ENCODE data around the gene SPTAN1.
"Not testable (repeated sequence)": the region's sequence is repeated elsewhere in the genome, so short reads cannot be mapped to it uniquely, and the experiment has no call there.

Gene SPTAN1

DNA sequence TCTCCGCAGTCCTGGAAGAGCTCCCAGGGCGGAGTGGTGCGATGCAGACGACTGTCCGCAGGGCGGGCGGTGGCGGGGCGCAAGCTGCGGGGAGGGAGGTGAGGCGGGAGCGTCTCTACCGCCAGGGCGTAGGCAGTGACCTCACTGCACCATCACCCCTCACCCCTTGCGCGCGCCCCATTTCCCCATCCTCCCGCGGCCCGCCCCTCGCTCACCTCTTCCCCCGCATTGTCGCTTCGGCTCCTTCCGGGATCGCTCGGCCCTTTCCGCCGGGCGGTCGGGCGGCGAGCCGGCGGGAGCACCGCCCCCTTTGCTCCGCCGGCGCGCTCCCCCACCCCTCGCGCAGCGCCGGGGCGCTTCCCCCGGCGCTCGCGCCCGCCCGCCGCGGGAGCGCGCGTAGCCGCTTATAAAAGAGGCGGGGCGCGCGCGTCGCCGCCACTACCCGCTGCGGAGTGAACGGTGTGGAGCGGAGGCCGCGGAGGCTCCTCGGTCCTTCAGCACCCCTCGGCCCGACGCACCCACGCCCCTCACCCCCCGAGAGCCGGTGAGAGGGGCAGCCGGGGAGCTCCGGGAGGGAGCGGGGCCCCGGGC, at the start of gene SPTAN1:
Gene SPTAN1, plus strand, starts transcription at position 435 of the 591 bp plus-strand sequence. CDS start 14,154 bp downstream, outside the sequence.
- peak; percentile 95 for DNase-seq (ENCODE audit: low spot score)

- DNase-seq (ENCODE audit: low spot score), result not testable (repeated sequence)
Measured at GRCh38 chr9:128503415-128503825, 49.0 kb upstream of the SPTAN1 start.

DNA sequence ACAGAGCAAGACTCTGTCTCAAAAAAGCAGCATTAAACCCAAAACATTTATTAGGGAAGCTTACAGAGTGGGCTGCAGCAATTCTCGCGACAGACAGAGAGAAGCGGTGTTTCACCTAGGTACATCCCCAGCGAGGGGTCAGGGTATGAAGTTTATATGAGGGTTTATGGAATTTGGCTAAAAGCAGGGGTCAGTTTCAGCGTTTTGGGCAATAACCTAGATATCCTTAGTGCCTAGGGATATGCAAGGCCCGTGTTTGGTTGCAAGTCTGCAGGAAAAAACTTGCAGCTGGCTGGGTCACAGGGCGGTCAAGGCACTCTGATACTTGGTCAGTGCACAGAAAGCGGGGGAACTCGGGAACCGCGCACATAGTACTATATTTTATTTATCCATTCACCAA, 48.5 kb upstream of the SPTAN1 start:
- DNase-seq (ENCODE audit: low spot score), result no peak

DNA sequence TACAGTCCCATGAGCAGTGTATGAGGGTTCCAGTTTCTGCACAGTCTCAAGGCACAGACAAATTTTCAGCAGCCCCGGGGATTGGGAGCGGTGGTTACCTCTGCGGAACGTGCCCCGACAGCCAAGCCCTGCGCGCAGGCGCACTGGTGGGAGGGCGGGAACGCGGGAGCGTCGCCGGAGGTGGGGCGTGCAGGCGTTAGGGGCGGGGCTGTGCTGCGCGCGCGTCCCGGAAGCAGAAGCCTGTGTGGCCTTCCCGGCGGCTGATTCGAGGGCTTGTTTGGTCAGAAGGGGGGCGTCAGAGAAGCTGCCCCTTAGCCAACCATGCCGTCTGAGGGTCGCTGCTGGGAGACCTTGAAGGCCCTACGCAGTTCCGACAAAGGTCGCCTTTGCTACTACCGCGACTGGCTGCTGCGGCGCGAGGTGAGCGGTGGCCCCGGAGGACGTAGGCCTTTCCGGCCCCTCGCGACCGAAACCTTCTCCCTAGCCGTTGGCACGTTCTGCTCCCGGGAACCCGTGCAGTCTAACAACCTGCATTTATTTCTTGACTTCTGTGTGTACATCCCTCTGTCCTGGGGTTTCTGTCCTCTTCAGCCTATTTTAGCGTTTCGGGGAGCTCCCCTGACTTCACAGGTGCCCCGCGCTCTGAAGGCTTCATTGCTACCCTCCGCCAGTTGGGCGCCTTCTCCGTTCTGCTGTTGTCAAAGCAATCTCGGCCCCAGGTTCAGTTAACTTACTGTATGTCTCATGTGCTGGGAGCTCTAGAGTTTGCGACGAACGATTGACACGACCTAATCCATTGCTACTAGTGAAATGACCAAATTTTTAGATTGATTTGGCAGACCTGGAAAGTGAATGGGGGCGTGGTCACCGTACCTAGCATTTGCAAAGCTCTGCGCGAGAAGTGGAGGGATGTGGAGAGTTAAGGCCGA, 47.6 kb upstream of the SPTAN1 start, which contains the start of gene GLE1:
Gene GLE1, plus strand, starts transcription at position 235 of the 929 bp plus-strand sequence. Its CDS starts 87 bp downstream, at position 322.
- DNase-seq (ENCODE audit: low spot score), result peak; percentile 96

DNA sequence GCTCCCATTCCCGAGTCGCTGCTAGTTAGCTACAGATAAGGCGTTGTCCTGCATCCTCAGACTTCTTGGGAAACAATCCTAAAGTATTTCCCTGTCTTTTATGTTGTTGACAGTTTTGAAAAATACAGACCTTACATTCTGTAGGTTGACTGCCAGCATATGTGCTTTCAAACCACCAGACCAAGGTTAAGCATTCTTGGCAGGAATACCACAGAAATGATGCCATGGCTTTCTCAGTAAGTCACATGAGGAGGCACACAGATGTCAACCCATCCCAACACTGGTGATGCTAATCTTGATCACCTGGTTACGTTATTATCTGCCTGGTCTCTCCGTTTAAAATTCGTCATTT, 47.0 kb upstream of the SPTAN1 start:
- DNase-seq (ENCODE audit: low spot score), result no peak

DNA sequence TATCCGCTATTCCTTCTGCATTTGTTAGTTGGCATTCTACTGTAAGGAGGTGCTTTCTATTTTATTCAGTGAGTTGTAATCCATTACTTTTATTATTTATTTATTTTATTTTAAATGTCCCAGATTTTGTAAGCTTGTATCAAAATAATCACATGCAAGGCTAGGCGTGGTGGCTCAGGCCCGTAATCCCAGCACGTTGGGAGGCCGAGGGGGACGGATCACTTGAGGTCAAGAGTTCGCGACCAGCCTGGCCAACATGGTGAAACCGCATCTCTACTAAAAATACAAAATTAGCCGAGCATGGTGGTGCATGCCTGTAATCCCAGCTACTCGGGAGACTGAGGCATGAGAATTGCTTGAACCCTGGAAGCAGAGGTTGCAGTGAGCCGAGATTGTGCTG, 46.5 kb upstream of the SPTAN1 start:
- not testable (repeated sequence) for DNase-seq (ENCODE audit: low spot score)

- no peak for DNase-seq (ENCODE audit: low spot score)
Measured at GRCh38 chr9:128512820-128513219, 39.6 kb upstream of the SPTAN1 start.

GRCh38 chr9:128521956-128522355, 30.4 kb upstream of the SPTAN1 start:
- DNase-seq (ENCODE audit: low spot score), result no peak

DNA sequence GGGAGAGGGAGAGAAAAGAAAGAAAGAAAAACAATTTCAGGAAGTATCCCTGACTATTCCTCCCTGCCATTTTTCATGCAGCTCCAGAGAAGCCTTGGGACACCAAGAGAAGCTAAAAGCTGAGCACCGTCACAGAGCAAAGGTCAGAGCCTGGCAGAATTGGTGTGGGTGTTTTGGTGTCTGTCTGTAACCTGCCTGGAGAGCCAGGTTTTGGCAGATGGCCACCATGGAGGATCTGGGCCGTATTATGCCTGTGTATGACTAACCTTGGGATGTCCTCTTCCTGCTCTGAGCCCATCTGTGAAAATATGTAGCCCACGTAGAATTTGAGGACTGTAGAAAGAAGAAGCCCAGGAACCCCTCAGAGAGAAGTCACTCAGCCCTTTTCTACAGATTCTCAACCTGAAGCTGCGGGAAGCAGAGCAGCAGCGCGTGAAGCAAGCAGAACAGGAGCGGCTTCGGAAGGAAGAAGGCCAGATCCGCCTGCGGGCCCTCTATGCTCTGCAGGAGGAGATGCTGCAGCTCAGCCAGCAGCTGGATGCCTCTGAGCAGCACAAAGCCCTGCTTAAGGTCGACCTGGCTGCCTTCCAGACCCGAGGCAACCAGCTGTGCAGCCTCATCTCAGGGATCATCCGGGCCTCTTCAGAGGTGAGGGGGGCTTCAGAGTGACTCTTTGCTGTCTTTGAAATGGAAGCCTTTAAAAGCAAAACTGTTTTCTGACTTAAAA, 29.0 kb upstream of the SPTAN1 start:
- no peak for DNase-seq (ENCODE audit: low spot score)

DNA sequence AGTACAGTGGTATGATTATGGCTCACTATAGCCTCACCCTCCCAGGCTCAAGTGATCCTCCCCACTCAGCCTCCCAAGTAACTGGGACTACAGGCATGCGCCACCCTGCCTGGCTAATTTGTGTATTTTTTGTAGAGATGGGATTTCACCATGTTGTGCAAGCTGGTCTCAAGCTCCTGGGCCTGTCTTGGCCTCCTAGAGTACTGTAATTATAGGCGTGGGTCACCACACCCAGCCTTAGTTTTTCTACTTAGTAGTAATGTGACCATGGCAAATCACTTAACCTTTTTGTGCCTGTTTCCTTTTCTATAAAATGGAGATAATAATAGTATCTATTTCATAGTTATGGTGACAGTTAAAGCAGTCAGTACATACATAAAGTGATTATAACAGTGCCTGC, 25.7 kb upstream of the SPTAN1 start:
- DNase-seq (ENCODE audit: low spot score), result no peak

DNA sequence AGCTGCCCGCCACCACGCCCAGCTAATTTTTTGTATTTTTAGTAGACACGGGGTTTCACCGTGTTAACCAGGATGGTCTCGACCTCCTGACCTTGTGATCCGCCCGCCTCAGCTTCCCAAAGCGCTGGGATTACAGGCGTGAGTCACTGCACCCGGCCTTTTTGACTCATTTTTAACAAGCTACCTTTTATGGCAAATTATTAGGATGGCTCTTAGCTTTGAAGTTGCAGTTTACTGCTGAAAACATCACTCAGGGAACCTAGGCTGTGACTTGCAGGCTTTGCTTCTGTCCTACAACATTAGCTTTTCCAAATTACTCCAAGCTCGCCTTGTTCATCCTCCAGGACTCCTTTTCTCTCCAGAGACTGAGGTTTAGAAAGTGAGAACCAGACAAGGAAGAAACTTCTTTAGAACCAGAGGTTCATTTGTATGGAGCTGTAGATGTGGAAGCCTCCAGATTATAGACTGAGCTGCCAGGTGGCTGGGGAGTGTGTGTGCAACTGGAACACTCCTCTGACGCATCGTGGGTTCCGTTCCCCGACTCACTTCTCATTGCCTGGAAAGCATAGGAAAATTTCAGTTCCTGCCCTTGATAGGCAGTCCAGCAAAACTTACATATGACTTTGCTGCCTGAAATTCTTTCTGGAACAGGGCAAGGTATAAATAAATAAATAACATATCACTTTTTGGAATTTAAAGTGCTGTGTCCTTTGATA, 23.8 kb upstream of the SPTAN1 start:
- no peak for DNase-seq (ENCODE audit: low spot score)

GRCh38 chr9:128529191-128529590, 23.2 kb upstream of the SPTAN1 start:
- DNase-seq (ENCODE audit: low spot score), result no peak

- DNase-seq (ENCODE audit: low spot score), result no peak
Measured at GRCh38 chr9:128532581-128532980, 19.8 kb upstream of the SPTAN1 start.

GRCh38 chr9:128540634-128541360, 11.6 kb upstream of the SPTAN1 start:
- no peak for DNase-seq (ENCODE audit: low spot score)

DNA sequence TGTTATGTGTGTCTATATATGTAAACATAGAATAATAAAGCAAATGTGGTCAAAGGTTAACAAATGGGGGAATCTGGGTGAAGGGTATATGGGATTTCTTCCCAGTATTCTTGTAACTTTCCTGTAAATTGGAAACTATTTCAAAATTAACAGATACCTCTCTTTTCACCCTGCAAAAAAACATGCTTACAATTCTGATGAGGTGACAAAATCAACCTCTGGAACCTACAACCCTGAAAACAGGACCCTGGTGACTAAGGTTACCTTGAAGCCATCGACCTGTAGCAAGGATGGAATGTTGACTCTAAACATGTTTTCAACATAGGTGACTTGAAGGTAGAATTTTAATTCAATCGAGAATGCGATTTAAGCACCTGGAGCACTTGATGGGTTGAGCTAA, 5.9 kb upstream of the SPTAN1 start:
- DNase-seq (ENCODE audit: low spot score), result no peak

- DNase-seq (ENCODE audit: low spot score), result no peak
Measured at GRCh38 chr9:128548876-128549275, 3.5 kb upstream of the SPTAN1 start.

- DNase-seq (ENCODE audit: low spot score), result no peak
Measured at GRCh38 chr9:128550226-128550625, 2.2 kb upstream of the SPTAN1 start.

GRCh38 chr9:128550770-128551656, 1.4 kb upstream of the SPTAN1 start:
- DNase-seq (ENCODE audit: low spot score), result peak; percentile 21

- DNase-seq (ENCODE audit: low spot score), result no peak
Measured at GRCh38 chr9:128551657-128552152, 682 bp upstream of the SPTAN1 start.
